Kidney (tissue), 14 donors: Measurements from ENCODE around the gene CNNM4. TPM values are rescaled to one million over a fixed set of nuclear protein-coding genes. Genes with fewer than 3 reads are reported as not detected.
A peak's percentile ranks its signal among the peaks of the same experiment; 100 is the strongest.

Experiments used
- DNase-seq, 5 donors: peaks; one replicate each; pipeline ENCODE4 v3.0.0-alpha.2; 2013 to 2020
- FAIRE-seq: peaks from 2 replicates; lab custom pipeline; 2012; peaks lifted over from hg19 to GRCh38; lab: Jason Lieb, UNC
- H3K27ac ChIP-seq, 2 donors: one replicate each; pipeline ENCODE4 v1.7.0; 2013; ENCODE audit warnings: low read depth in 2 of 2, low read length in 2 of 2, inconsistent platforms in 1 of 2
- H3K27me3 ChIP-seq: one replicate; pipeline ENCODE4 v1.7.1; 2013; ENCODE audit warnings: low read length, inconsistent platforms; ENCODE audit not compliant: control insufficient read depth, insufficient read depth
- H3K36me3 ChIP-seq, 3 donors: one replicate each; pipeline versions ENCODE4 v1.7.0 to v1.7.1; 2013; ENCODE audit warnings: low read length in 3 of 3, control low read depth in 1 of 3, inconsistent platforms in 1 of 3; ENCODE audit not compliant: insufficient read depth in 3 of 3, control insufficient read depth in 2 of 3
- H3K4me1 ChIP-seq, 3 donors: one replicate each; pipeline versions ENCODE4 v1.7.0 to v1.7.1; 2013; ENCODE audit warnings: low read length in 3 of 3, inconsistent platforms in 1 of 3, low read depth in 1 of 3; ENCODE audit not compliant: control insufficient read depth in 2 of 3, insufficient read depth in 2 of 3
- H3K4me3 ChIP-seq, 3 donors: one replicate each; pipeline versions ENCODE4 v1.7.0 to v1.8.1; 2013; ENCODE audit warnings: low read length in 3 of 3, control low read depth in 1 of 3, inconsistent platforms in 1 of 3
- H3K9ac ChIP-seq, 3 donors: one replicate each; pipeline versions ENCODE4 v1.7.0 to v1.7.1; 2013; ENCODE audit warnings: low read length in 3 of 3, control low read depth in 1 of 3, inconsistent platforms in 1 of 3
- H3K9me3 ChIP-seq, 3 donors: one replicate each; pipeline versions ENCODE4 v1.7.0 to v1.7.1; 2013; ENCODE audit warnings: low read length in 3 of 3, control low read depth in 1 of 3, inconsistent platforms in 1 of 3; ENCODE audit not compliant: control insufficient read depth in 2 of 3, insufficient read depth in 1 of 3
- CTCF ChIP-seq: IDR thresholded peaks from 3 replicates; pipeline ENCODE4 v1.5.1; 2012; ENCODE audit warnings: mild to moderate bottlenecking, moderate library complexity, borderline replicate concordance; ENCODE audit not compliant: insufficient read depth; ENCODE audit errors: extremely low read depth
- intact Hi-C: fragments of 100-400 bp; cut with DNase I; formaldehyde crosslinking; loops from one replicate; pipeline ENCODE4 v1.11.1; 2022
- polyA plus RNA-seq: library from polyadenylated mRNA; stranded (reverse); fragments of 350-450 nt; fragmentation: Illumina TruSeq; extraction: RNeasy Lipid Tissue Mini Kit (QIAGEN cat#74804); gene quantifications from one replicate; pipeline ENCODE4 v1.2.3, GENCODE V29; 2014; ENCODE audit warnings: low read depth, low replicate concordance; ENCODE audit not compliant: insufficient read depth
- total RNA-seq: library from RNA; stranded (reverse); fragmentation: NEBNext Ultra II Directional; extraction: Animal tissue kit (Norgen Biotek cat#: 25700); gene quantifications from one replicate; pipeline ENCODE4 v1.2.1, GENCODE V29; 2021
- donor health status: control.
- donor health status: control.
- donor health status: control.
- donor health status: control.
- donor health status: control.
- donor health status: DM: yes; HTN: yes; CAD: no.
- donor health status: Normal renal cell carcinoma (clear cell type).

Gene CNNM4
- total and polyA plus RNA-seq, 2 donors from 2014 or later, result 3.7 to 14.5 TPM

GRCh38 chr2:96816836-96817702 is 56.4 kb downstream of the CNNM4 start:
- no peak for TF ChIP-seq CTCF
- Histone ChIP-seq H3K9ac (peak overlapping the region; percentile 31 to 63 (median 61)), H3K4me3 (peak overlapping the region; percentile 64 to 80 (median 75)), H3K27ac (no peak overlapping the region), H3K4me1 (peaks cover 0 to 44% (median 29%) of the 10 kb centered on the region in 3 donors), H3K27me3 (no peaks in the 10 kb centered on the region), H3K9me3 (no peaks in the 10 kb centered on the region), H3K36me3 (no peaks in the 10 kb centered on the region)
- no peak for FAIRE-seq
- DNase-seq, result peak; percentile 12 to 77 (median 42)
- intact Hi-C loops, result no loop called here

GRCh38 chr2:96817882-96818281 is 57.2 kb downstream of the CNNM4 start:
- Histone ChIP-seq H3K4me1 (peaks cover 0 to 44% (median 29%) of the 10 kb centered on the region in 3 donors), H3K4me3 (peak overlapping the region in 1 of 3 donors; percentile 64), H3K9me3 (no peaks in the 10 kb centered on the region), H3K27ac (no peak overlapping the region), H3K27me3 (no peaks in the 10 kb centered on the region), H3K36me3 (no peaks in the 10 kb centered on the region), H3K9ac (no peak overlapping the region)
- FAIRE-seq (no peak), DNase-seq (peak in 1 of 5 donors; percentile 24)
- intact Hi-C loops, result no loop called here
- TF ChIP-seq CTCF, result no peak

GRCh38 chr2:96819128-96819875 is 58.6 kb downstream of the CNNM4 start:
- H3K9me3 ChIP-seq, result no peaks in the 10 kb centered on the region
- no peak for TF ChIP-seq CTCF
- H3K4me1 ChIP-seq, result peaks cover 0 to 44% (median 29%) of the 10 kb centered on the region in 3 donors
- no peak for FAIRE-seq
- no peaks in the 10 kb centered on the region for H3K27me3 ChIP-seq
- no peak overlapping the region for H3K9ac ChIP-seq
- intact Hi-C loops, result no loop called here
- H3K4me3 ChIP-seq, result peak overlapping the region in 1 of 3 donors; percentile 3
- DNase-seq, result peak in 2 of 5 donors; percentile 1 to 49
- H3K36me3 ChIP-seq, result no peaks in the 10 kb centered on the region
- no peak overlapping the region for H3K27ac ChIP-seq
